GM12864 (cell line): ENCODE measurements around the gene FRMPD1.
"Not testable (repeated sequence)": the region's sequence is repeated elsewhere in the genome, so short reads cannot be mapped to it uniquely, and the experiment has no call there.

Experiments used
- DNase-seq: peaks from one replicate; pipeline ENCODE4 v3.0.0-alpha.2; 2011; ENCODE audit warnings: low read depth
- H3K4me3 ChIP-seq: 2 replicates; pipeline ENCODE4 v1.5.1; 2011; ENCODE audit warnings: mild to moderate bottlenecking, low read depth, low read length, control low read depth
- CTCF ChIP-seq: IDR thresholded peaks from 2 replicates; pipeline ENCODE4 v1.5.1; 2011; ENCODE audit warnings: low read depth, mild to moderate bottlenecking, moderate library complexity, low read length, control low read depth, inconsistent platforms; ENCODE audit errors: missing control alignments

The FRMPD1 gene

GRCh38 chr9:37752642-37753488, 102.1 kb downstream of the FRMPD1 start:
- no peak for TF ChIP-seq CTCF

GRCh38 chr9:37753489-37754190, 102.9 kb downstream of the FRMPD1 start, which contains the start of gene TRMT10B:
Gene TRMT10B, plus strand, starts transcription at chr9:37753805. Its CDS starts 8,127 bp downstream, at chr9:37761932.
- DNase-seq: peak; percentile 37
- H3K4me3 ChIP-seq: peak within 1 kb of the TSS; percentile 98
- TF ChIP-seq CTCF: no peak

More at GRCh38 chr9:37752642-37753488, 102.1 kb downstream of the FRMPD1 start:
- DNase-seq: no peak
- H3K4me3 ChIP-seq: peak overlapping the region; percentile 98

GRCh38 chr9:37758747-37759146, 108.0 kb downstream of the FRMPD1 start:
- H3K4me3 ChIP-seq: no peak overlapping the region
- DNase-seq: no peak
- no peak for TF ChIP-seq CTCF

DNA sequence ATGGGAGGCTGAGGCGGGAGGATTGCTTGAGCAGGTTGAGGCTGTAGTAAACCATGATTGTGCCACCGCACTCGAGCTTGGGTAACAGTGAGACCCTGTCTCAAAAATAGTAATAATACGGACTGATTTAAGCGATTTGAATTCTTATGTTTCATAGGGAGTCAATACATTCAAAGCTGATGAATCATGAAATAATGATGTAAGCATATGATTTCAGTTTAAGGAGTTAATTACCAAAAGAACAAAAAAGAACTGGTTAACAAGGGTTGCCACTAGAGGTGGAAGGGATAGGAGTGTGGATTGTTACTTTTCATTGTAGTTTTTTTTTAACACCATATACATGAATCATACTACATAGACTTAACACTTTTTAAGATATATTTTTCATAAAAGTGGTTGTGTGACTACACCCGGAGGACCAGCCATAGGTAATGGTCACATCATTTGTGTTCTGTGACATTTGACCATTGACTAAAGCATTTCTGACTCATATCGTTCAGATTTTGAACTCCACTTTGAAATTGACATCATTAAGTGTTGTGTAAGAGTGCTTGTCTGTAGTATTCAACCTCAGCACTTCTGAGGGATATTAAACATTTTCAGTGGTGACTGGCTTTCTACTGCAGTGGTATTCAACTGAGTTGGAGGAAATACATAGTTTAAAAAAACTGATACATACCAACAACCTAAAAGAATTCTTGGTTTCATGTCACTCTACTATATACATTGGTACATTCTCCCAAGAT, 109.8 kb downstream of the FRMPD1 start:
- DNase-seq: no peak
- no peak for TF ChIP-seq CTCF
- H3K4me3 ChIP-seq: no peak overlapping the region

GRCh38 chr9:37761511-37761910, 110.8 kb downstream of the FRMPD1 start:
- TF ChIP-seq CTCF: no peak
- H3K4me3 ChIP-seq: no peak overlapping the region
- no peak for DNase-seq

GRCh38 chr9:37765263-37765662, 114.5 kb downstream of the FRMPD1 start:
- H3K4me3 ChIP-seq, DNase-seq: not testable (repeated sequence)

GRCh38 chr9:37769306-37769705, 118.6 kb downstream of the FRMPD1 start:
- TF ChIP-seq CTCF: no peak
- DNase-seq: no peak
- no peak overlapping the region for H3K4me3 ChIP-seq
